HepG2 (cell line): ENCODE data around the gene MGLL. TPM values are rescaled to one million over a fixed set of nuclear protein-coding genes. Genes with fewer than 3 reads are reported as not detected.

Experiments used
- ATF5 ChIP-seq: sonication (generic); formaldehyde crosslinking; IDR thresholded peaks from 2 replicates; pipeline ENCODE4 v1.4.0; 2020; ENCODE audit warnings: mild to moderate bottlenecking, low read depth, missing genetic modification reagents
- CSRNP1 ChIP-seq: sonication (generic); formaldehyde crosslinking; IDR thresholded peaks from 2 replicates; pipeline ENCODE4 v1.8.1; 2023; ENCODE audit warnings: mild to moderate bottlenecking, missing genetic modification reagents
- FOXP4 ChIP-seq: sonication (generic); formaldehyde crosslinking; IDR thresholded peaks from 2 replicates; pipeline ENCODE4 v1.4.0; 2020; ENCODE audit warnings: missing genetic modification reagents
- HOXA7 ChIP-seq: sonication (generic); formaldehyde crosslinking; IDR thresholded peaks from 2 replicates; pipeline ENCODE4 v1.8.1; 2022; ENCODE audit warnings: mild to moderate bottlenecking, missing genetic modification reagents, moderate library complexity
- HOXD1 ChIP-seq: sonication (generic); formaldehyde crosslinking; IDR thresholded peaks from 2 replicates; pipeline ENCODE4 v1.5.0; 2020; ENCODE audit warnings: missing genetic modification reagents
- KDM3A ChIP-seq: IDR thresholded peaks from 2 replicates; pipeline ENCODE4 v1.6.1; 2018; ENCODE audit warnings: low read depth, missing compliant biosample characterization
- RBM22 ChIP-seq: fragments of 200-400 bp; formaldehyde crosslinking; optimal IDR thresholded peaks from 2 replicates; pipeline ENCODE3; 2017; ENCODE audit warnings: mild to moderate bottlenecking, low read length, moderate library complexity
- RERE ChIP-seq: IDR thresholded peaks from 2 replicates; pipeline ENCODE4 v1.6.1; 2016; ENCODE audit warnings: low read depth, missing genetic modification reagents, missing compliant biosample characterization
- THYN1 ChIP-seq: sonication (generic); formaldehyde crosslinking; IDR thresholded peaks from 2 replicates; pipeline ENCODE4 v1.8.1; 2023; ENCODE audit warnings: low read depth, mild to moderate bottlenecking, moderate library complexity, missing genetic modification reagents, borderline replicate concordance
- ZNF253 ChIP-seq: sonication (generic); formaldehyde crosslinking; IDR thresholded peaks from 2 replicates; pipeline ENCODE4 v1.8.0; 2022; ENCODE audit warnings: mild to moderate bottlenecking, missing genetic modification reagents, borderline replicate concordance
- ZNF260 ChIP-seq: sonication (generic); formaldehyde crosslinking; IDR thresholded peaks from 2 replicates; pipeline ENCODE4 v1.4.0; 2020; ENCODE audit warnings: missing genetic modification reagents, low read depth, mild to moderate bottlenecking, borderline replicate concordance
- ZNF280D ChIP-seq: sonication (generic); formaldehyde crosslinking; IDR thresholded peaks from 2 replicates; pipeline ENCODE4 v1.5.1; 2020; ENCODE audit warnings: mild to moderate bottlenecking, missing genetic modification reagents
- ZSCAN12 ChIP-seq: sonication (generic); formaldehyde crosslinking; IDR thresholded peaks from 2 replicates; pipeline ENCODE4 v1.9.0; 2021; ENCODE audit warnings: mild to moderate bottlenecking, missing genetic modification reagents
- ZSCAN31 ChIP-seq: sonication (generic); formaldehyde crosslinking; IDR thresholded peaks from 2 replicates; pipeline ENCODE4 v1.5.0; 2020; ENCODE audit warnings: low read depth, mild to moderate bottlenecking, missing genetic modification reagents
- polyA plus RNA-seq, 8 experiments: library from polyadenylated mRNA; depleted of rRNA in 3 of 8; stranded (reverse) in 7 of 8; unstranded in 1 of 8; fragments of >200 nt; fragmentation: Illumina TruSeq in 4 of 8; extraction: Trizol in 4 of 8; gene quantifications; 2 replicates each; pipeline versions ENCODE4 v1.2.1 to v1.2.3, GENCODE V29; 2011 to 2016; ENCODE audit warnings: low read depth in 4 of 8, missing spikeins in 1 of 8, mixed read lengths in 1 of 8; ENCODE audit not compliant: insufficient read depth in 1 of 8
- total RNA-seq, 5 experiments: library from RNA; depleted of rRNA; stranded (reverse); fragments of >200 nt; fragmentation: Illumina TruSeq; extraction: Trizol; gene quantifications; 2 replicates each; pipeline ENCODE4 v1.2.3, GENCODE V29; 2016; ENCODE audit warnings: low read depth in 1 of 5

MGLL gene
- total and polyA plus RNA-seq, 2 of the 13 experiments (the other 11 are each of a cell fraction or from before 2014, with no cell fraction given): not detected

GRCh38 chr3:127746400-127747057, 75.8 kb downstream of the MGLL start (continued):
- TF ChIP-seq ZNF280D (CRISPR knock-in tag) (no peak), FOXP4 (CRISPR knock-in tag) (no peak), RERE (CRISPR knock-in tag) (no peak), ZSCAN31 (CRISPR knock-in tag) (no peak), THYN1 (CRISPR knock-in tag) (no peak), CSRNP1 (CRISPR knock-in tag) (no peak), RBM22 (no peak), ZNF260 (no peak), KDM3A (CRISPR knock-in tag) (no peak), HOXD1 (CRISPR knock-in tag) (no peak), ZSCAN12 (CRISPR knock-in tag) (no peak), ATF5 (CRISPR knock-in tag) (no peak), HOXA7 (CRISPR knock-in tag) (no peak), ZNF253 (CRISPR knock-in tag) (no peak)
